IPS-NIHi7 (cell line): ENCODE measurements around the gene PPP2R3A.
"Not testable (repeated sequence)": the region's sequence is repeated elsewhere in the genome, so short reads cannot be mapped to it uniquely, and the experiment has no call there.

Experiments used
- DNase-seq: peaks from one replicate; pipeline ENCODE4 v3.0.0; 2012; ENCODE audit warnings: mixed read lengths; ENCODE audit errors: extremely low spot score

Gene PPP2R3A

DNA sequence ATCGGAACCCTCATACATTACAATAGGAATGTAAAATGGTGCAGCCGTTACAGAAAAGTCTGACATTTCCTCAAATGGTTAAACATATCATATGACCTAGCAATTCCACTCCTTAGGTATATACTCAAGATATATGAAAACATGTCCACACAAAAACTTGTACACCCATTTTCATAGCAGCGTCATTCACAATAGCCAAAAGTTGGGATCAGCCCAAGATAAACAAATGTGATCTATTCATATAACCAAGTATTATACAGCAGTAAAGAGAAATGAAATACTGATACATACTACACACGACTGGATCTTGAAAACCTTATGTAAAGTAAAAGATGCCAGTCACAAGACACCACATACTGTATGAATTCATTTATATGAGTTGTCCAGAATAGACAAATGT lies 128.2 kb downstream of the PPP2R3A start:
- DNase-seq = no peak

DNA sequence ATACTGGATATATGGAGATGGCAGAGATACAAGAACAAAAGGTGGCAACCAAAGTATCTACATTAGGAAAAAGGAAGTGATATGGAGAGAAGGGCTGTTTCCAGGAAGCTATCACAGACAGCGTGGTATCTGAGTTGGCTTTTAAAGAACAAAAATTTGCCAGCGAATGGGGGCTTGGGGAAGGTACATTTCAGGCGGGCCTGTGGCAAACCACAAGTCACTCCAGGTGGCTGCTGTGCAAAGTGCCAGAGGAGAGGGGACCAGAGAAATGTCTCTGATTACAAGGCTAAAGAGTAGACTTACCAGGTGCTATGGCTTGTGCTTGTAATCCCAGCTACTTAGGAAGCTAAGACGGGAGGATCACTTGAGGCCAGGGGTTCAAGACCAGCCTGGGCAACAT lies 139.5 kb downstream of the PPP2R3A start:
- no peak for DNase-seq

DNA sequence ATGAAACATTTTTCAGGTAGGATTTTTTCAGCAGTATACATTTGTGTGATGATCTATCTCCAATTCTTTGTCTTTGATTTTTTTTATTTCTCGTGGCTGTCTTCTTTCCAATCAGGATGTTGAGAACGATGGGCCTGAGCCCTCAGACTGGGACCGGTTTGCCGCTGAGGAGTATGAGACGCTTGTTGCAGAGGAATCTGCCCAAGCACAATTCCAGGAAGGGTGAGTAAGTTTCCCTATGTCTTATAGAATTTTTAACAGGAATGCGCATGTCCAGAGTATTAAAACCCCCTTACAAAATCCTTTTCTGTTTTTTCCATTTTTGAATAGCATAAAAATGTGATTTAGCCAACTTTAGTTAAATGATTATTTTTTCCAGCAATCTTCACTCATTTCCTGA lies 140.6 kb downstream of the PPP2R3A start:
- no peak for DNase-seq

DNA sequence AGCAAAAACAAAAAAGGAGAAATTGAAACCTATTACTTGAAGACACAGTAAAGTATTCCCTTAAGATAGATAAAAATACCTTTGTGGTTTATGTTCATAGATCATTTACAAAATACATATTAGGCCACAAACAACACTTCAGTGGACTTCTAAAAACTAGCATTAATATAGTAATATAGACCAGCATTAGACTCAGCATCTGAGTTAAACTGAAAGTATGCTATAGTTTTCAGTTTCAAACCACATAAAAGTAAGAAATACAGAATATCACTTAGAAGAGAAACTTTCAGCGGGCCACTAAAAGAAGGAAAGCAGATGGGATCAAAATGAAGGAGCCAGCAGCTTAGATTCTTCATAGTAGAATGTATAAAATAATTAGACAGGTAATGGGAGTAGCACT lies 144.0 kb downstream of the PPP2R3A start:
- DNase-seq = no peak

DNA sequence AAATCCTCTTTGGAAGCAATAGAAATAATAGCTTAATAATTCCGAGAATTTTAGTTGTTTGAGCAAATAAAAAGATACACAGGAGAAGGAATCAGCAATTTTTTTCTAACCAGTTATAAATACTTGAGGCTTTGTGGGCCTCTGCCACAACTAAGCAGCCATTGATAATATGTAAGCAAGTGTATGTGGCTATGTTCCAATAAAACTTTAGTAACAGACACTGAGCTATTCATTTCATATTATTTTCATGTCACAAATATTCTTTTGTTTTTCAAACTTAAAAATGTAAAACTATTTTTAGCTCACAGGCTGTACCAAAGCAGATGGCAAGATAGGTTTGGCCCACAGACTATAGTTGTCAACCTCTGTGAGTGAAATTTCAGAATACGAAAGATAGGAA lies 145.0 kb downstream of the PPP2R3A start:
- DNase-seq = no peak

DNA sequence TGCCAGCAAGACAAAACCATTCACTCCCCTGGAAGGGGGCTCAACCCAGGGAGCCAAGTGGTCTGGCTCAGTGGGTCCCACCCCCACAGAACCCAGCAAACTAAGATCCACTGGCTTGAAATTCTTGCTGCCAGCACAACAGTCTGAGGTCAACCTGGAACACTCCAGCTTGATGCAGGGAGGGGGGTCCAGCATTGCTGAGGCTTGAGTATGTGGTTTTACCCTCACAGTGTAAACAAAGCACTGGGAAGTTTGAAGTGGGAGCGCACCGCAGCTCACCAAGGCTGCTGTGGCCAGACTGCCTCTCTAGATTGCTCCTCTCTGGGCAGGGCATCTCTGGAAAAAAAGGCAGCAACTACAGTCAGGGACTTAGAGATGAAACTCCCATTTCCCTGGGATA lies 148.9 kb downstream of the PPP2R3A start:
- no peak for DNase-seq

DNA sequence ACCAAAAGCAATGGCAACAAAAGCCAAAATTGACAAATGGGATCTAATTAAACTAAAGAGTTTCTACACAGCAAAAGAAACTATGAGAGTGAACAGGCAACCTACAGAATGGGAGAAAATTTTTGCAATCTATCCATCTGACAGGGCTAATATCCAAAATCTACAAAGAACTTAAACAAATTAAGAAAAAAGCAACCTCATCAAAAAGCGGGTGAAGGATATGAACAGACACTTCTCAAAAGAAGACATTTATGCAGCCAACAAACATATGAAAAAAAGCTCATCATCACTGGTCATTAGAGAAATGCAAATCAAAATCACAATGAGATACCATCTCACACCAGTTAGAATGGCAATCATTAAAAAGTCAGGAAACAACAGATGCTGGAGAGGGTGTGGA lies 153.8 kb downstream of the PPP2R3A start:
- not testable (repeated sequence) for DNase-seq

DNA sequence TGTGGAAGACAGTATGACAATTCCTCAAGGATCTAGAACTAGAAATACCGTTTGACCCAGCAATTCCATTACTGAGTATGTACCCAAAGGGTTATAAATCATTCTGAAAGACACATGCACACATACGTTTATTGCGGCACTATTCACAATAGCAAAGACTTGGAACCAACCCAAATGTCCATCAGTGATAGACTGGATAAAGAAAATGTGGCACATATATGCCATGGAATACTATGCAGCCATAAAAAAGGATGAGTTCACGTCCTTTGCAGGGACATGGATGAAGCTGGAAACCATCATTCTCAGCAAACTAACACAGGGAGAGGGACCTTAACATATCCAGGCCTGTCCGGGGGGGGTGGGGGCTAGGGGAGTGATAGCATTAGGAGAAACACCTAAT lies 154.3 kb downstream of the PPP2R3A start:
- not testable (repeated sequence) for DNase-seq

DNA sequence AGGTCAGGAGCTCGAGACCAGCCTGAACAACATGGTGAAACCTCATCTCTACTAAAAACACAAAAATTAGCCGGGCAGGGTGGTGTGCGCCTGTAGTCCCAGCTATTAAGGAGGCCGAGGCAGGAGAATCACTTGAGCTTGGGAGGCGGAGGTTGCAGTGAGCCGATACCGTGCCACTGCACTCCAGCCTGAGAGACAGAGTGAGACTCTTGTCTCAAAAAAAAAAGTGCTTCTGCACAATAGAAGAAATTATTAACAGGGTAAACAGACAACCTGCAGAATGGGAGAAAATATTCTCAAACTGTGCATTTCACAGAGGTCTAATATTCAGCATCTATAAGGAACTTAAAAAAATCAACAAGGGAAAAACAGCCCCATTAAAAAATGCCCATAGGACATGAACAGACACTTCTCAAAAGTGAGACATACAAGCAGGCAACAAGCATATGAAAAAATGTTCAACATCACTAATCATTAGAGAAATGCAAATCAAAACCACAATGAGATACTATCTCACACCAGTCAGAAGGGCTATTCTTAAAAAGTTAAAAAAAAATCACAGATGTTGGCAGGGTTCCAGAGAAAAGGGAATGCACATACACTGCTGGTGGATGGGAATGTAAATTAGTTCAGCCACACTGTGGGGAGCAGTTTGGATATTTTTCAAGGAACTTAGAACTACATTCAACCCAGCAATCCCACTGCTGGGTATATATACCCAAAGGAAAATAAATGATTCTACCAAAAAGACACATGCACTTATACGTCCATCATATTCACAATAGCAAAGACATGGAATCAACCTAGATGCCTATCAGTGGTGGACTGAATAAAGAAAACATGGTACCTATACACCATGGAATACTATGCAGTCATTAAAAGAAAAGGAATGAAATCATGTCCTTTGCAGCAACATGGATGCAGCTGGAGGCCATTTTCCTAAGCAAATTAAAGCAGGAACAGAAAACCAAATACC lies 155.1 kb downstream of the PPP2R3A start:
- no peak for DNase-seq

DNA sequence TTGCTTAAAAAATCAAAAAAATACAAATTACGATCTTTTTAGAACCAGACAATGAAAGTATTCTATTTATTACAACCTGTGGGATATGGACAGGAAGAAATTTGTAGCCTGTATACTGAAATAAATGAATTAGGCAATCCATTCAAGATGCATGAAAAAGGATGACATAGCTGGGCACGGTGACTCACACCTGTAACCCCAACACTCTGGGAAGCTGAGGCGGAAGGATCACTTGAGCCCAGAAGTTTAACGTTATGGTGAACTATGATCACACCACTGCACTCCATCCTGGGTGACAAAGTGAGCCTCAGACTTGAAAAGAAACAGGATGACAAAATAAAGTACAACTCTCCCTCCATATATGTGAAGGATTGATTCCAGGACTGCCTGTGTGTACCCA lies 156.5 kb downstream of the PPP2R3A start:
- no peak for DNase-seq

DNA sequence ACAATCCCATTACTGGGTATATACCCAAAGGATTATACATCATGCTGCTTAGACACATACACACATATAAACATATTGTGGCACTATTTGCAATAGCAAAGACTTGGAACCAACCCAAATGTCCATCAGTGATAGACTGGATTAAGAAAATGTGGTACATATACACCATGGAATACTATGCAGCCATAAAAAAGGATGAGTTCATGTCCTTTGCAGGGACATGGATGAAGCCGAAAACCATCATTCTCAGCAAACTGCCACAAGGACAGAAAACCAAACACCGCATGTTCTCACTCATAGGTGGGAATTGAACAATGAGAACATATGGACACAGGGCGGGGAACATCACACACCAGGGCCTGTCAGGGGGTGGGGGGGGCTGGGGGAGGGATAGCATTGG lies 166.1 kb downstream of the PPP2R3A start:
- DNase-seq = not testable (repeated sequence)

DNA sequence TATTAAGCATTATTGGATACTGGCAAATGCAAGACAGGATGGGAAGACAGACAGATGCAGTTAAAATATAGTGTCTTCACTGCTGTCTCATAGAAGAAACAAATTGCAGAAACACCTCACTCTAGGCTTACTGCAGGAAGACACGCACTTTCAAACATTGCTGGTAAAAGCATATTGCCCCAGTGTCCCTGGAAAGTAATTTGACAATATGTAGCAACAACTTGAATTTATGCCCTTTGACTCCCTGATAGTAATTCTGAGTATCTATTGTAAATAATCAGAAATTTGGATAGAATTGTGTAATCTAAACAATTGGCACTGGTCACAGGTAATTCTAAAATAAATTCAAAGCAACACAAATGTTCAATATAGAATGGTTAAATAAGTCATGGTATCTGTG lies 168.6 kb downstream of the PPP2R3A start:
- no peak for DNase-seq

DNA sequence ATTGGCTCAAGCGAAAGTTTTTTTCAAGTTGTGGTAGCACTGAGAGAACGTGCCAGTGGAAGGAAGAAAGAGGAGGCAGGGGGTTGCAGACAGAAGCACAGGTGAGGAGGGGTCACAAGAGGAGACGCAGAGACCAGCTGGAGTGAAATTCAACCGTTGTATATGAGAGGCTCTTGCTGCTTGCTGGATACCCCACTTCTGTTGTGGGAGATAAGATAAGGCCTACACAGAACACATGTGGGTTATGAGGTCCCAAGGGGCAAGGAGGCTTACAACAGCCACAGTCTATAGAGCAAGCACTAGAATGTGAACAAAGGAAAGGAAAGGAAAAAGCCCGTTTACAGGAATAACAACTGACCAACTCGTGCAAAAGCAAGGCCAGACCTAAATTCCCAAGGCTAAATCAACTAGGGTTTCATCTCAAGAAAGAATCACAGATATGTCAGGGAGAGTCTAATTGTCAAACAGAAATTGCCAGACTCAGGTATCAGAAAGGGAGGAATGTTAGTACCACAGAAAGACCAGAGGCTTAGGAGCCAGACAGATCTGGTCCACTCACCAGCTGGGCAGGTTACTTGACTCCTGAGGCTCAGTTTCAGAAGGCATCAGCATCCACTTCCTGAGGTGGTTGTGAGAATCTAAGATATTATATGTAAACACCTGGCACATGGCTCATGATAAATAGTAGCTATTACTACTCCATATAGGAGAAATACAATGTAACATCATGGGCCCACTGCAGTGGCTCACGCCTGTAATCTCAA lies 169.7 kb downstream of the PPP2R3A start:
- DNase-seq = no peak

DNA sequence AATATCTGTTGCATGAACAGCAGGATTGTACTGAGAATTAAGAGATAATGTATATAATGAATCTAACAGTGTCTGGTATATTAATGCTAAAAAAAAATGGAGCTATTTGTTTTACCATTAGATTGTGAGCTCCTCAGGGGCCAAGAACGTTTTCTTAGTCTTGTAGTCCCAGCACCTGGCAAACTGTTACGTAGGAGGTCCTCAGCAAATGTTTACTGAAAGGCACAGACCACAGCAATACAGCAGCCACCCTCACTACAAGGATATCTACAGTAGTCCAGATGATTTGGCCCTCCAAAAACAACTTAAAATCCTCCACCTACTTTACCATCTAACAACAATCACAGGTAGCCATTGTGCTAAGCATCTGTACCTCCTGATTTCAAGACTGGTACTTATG lies 170.9 kb downstream of the PPP2R3A start:
- DNase-seq = no peak

DNA sequence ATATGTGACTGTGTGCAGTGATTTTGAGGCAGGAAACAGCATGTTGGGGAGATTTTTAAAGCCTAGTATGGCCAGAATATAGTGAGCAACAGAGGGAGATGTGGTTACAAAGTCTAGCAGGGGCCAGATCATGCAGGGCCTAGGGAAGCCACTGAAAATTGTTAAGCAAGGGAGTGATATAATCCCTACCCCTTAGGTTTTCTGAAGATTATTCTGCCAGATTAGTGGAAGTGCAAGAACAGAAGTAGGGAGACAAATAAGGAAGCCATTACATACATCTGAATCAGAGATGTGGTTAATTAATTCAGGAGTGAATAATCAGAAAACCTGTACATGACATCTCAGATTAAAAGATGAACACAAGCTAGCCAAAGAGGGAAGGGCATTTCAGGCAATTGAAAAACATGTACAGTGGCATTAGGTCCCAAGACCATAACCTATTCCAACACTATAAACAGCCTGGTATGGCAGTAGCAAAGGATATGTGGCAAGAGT lies 175.8 kb downstream of the PPP2R3A start:
- no peak for DNase-seq

DNA sequence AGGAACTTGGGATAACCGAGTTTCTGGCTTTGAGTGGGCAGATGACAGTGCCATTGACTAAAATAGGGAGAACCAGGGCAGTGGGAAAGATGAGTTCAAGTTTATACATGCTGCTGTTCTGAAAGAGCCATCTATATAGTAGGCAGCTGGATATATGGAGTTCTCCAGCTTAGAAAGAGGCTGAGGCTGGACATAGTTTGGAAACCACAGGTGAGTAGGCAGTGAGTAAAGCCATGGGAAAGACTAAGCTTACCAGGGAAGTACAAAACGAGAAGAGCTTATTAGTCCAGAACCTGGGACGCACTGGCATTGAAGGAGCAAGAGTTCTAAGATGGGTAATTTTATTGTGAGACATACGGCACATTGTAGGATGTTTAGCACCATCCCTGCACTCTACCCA lies 176.4 kb downstream of the PPP2R3A start:
- DNase-seq = no peak

DNA sequence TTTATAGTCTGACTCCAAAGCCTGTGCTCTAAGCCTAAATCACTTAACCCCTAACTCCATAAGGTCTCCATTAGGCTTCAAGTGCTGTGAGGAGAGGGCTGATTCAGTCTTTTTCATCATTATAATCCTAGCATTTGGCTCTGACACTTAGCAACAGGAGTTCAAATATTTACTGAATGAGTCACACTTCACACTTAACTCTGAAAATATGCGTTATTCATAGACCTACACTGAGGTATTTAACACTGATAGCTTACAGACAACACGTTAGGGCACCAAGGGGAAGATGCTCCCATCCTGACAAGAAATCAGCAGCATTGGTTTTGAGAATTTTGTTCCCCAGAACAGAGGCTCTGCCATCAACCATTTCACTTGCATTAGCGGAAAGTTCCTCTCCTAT lies 177.1 kb downstream of the PPP2R3A start:
- peak; percentile 50 for DNase-seq

DNA sequence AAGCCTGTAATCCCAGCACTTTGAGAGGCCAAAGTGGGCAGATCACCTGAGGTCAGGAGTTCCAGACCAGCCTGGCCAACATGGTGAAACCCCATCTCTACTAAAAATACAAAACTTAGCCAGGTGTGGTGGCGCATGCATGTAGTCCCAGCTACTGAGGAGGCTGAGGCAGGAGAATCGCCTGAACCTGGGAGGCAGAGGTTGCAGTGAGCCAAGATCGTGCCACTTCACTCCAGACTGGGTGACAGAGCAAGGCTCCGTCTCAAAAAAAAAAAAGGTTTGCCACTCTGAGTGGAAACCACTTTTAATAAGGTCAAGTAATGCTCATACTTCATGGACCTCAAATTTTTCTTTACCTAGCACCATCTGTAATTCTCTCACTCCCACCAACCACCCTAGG lies 178.9 kb downstream of the PPP2R3A start:
- not testable (repeated sequence) for DNase-seq

DNA sequence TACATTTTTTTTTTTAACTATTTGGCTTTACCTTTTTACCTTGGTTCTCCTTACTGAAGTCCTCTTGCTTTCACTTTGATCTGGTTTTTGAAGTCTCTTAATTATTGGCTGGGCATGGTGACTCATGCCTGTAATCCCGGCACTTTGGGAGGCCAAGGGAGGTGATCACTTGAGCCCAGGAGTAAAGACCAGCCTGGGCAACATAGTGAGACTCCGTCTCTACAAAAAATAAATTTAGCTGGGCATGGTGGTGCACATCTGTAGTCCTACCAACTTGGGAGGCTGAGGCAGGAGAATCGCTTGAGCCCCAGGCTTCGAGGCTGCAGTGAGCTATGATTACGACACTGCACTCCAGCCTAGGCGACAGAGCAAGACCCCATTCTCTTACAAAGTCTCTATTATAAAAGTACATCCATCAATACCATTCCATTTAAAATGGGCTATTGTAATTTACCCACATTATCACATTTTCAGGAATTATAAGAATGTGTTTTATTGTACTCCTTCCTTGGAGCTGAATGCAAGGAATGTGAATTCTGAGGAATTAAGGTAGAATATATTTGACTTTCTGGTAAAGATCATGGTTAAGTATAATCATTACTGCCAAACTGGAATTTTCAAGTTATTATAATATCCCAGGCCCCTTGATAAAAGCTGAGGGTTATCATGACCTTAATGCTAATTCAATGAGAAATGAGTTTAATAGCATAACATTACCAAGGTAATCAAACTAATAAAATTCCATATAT lies 181.6 kb downstream of the PPP2R3A start:
- DNase-seq = no peak

DNA sequence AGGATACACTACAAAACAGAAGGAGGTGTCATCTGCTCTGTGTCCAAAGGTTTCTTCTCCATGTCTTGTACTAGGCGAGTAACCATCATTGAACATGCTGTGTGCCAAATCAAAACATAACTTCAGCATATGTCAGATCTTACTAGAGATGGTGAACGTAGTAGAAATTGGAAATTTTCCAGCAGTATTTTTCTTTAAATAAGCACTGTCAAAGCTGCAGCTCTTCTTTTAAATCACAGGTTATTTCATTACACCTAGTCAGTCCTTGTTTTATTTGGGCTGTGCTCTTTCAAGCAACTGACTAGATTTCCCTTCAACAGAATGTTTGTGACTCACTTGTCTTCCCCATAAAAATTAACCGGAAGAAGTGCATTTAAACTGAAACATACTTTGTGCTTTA lies 184.1 kb downstream of the PPP2R3A start:
- no peak for DNase-seq

DNA sequence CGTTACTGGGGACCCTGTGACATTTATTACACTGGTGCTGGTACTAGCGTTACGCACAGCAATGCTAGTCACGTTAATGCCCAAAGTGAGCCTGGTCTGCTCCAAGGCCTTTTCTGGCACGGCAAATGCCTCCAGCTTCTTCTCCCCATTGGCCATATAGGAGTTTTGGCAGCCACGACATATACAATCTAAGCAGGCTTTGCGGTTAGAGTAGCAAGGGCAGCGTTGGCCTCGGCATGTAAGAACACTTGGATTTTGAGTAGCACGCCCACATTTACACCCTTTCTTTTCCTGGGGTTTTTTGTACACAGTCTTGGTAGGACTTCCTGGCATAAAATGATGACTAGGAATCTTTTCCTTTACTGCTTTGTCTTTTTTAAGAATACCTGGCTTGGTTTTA lies 185.7 kb downstream of the PPP2R3A start:
- DNase-seq = no peak
